Pancreas (tissue), 10 donors: ENCODE measurements around the gene GNG13. TPM values are rescaled to one million over a fixed set of nuclear protein-coding genes. Genes with fewer than 3 reads are reported as not detected.
A peak's percentile ranks its signal among the peaks of the same experiment; 100 is the strongest.

Experiments used
- ATAC-seq, 4 donors: fragments of 200-7000 bp; cut with Tn5 transposase; one replicate each; pipeline versions ENCODE4 v1.8.0 to v1.9.1; 2020; ENCODE audit warnings: mild to moderate bottlenecking in 4 of 4, moderate library complexity in 4 of 4
- DNase-seq, 6 donors: peaks; one replicate each; pipeline ENCODE4 v3.0.0-alpha.2; 2020
- FAIRE-seq: peaks from 2 replicates; lab custom pipeline; 2012; peaks lifted over from hg19 to GRCh38; lab: Jason Lieb, UNC
- H3K27ac ChIP-seq, 4 donors: fragments of 200-600 bp; sonication (generic); 1 replicate in 3 of 4; 2 replicates in 1 of 4; pipeline versions ENCODE4 v1.5.0 to v1.8.0; 2020
- H3K27me3 ChIP-seq, 4 donors: fragments of 200-600 bp; one replicate each; pipeline ENCODE4 v1.8.0; 2021
- H3K36me3 ChIP-seq, 3 donors: fragments of 200-600 bp; sonication (generic) in 1 of 3; one replicate each; pipeline versions ENCODE4 v1.5.0 to v1.8.0; 2020 to 2021
- H3K4me1 ChIP-seq, 3 donors: fragments of 200-600 bp; one replicate each; pipeline ENCODE4 v1.8.0; 2021
- H3K4me3 ChIP-seq, 4 donors: fragments of 200-600 bp; sonication (generic) in 2 of 4; one replicate each; pipeline versions ENCODE4 v1.5.0 to v1.8.0; 2020 to 2021
- H3K9me3 ChIP-seq, 4 donors: fragments of 200-600 bp; one replicate each; pipeline ENCODE4 v1.8.0; 2021
- WGBS, 2 donors: extraction: QIAGEN DNeasy Blood & Tissue Kit; methylation state at CpG; one replicate each; pipeline ENCODE4 v1.1.7; 2013; 5-methylcytosine and 5-hydroxymethylcytosine counted together
- intact Hi-C, 3 donors: fragments of 100-400 bp; cut with DNase I; formaldehyde crosslinking; loops; one replicate each; pipeline versions ENCODE4 v1.11.1 to v1.14.2; 2022
- polyA plus RNA-seq, 2 donors: library from polyadenylated mRNA; stranded (reverse); fragments of 200-250 nt; gene quantifications; one replicate each; pipeline ENCODE4 v1.2.3, GENCODE V29; 2013
- total RNA-seq, 6 donors: library from RNA; stranded (reverse); fragmentation: NEBNext Ultra II Directional in 4 of 6; extraction: Animal tissue kit (Norgen Biotek cat#: 25700) in 4 of 6; gene quantifications; one replicate each; pipeline versions ENCODE4 v1.2.1 to v1.2.4, GENCODE V29; 2021 to 2023
- TF ChIP-seq, protein P1 (sequence below), 4 donors: fragments of 200-600 bp; sonication (generic) in 3 of 4; IDR thresholded peaks; one replicate each; pipeline versions ENCODE4 v1.5.0 to v1.8.0; 2021; ENCODE audit warnings: antibody characterized with exemption in 4 of 4
- donor health status: healthy with polysubstance abuse.
- donor health status: DM: no; HTN: no; CAD: no; lungs with moderate emphysema.
- donor health status: DM: no; HTN: no; CAD: no.
- donor health status: control.
- donor health status: control.
- donor health status: Bipolar disorder and iron deficiency.
- donor health status: DM: yes; HTN: yes; CAD: no.
- donor health status: DM: no; HTN: no; CAD: no.
- donor health status: DM: no; HTN: no; CAD: no.
- donor health status: DM: yes; HTN: yes; CAD: no.

GNG13 gene
- total and polyA plus RNA-seq, 8 donors = not detected

- 75 to 83% methylated on average over 26 of the region's 26 CpGs for WGBS, 2 donors
- TF ChIP-seq, protein P1, sequence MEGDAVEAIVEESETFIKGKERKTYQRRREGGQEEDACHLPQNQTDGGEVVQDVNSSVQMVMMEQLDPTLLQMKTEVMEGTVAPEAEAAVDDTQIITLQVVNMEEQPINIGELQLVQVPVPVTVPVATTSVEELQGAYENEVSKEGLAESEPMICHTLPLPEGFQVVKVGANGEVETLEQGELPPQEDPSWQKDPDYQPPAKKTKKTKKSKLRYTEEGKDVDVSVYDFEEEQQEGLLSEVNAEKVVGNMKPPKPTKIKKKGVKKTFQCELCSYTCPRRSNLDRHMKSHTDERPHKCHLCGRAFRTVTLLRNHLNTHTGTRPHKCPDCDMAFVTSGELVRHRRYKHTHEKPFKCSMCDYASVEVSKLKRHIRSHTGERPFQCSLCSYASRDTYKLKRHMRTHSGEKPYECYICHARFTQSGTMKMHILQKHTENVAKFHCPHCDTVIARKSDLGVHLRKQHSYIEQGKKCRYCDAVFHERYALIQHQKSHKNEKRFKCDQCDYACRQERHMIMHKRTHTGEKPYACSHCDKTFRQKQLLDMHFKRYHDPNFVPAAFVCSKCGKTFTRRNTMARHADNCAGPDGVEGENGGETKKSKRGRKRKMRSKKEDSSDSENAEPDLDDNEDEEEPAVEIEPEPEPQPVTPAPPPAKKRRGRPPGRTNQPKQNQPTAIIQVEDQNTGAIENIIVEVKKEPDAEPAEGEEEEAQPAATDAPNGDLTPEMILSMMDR (IDR thresholded peaks at IDR 0.05) = no peak
- H3K27ac ChIP-seq = no peak overlapping the region
- H3K4me3 ChIP-seq = no peak overlapping the region
- FAIRE-seq = no peak
- intact Hi-C loops = no loop called here
- no peak for ATAC-seq
- H3K27me3 ChIP-seq = no peaks in the 10 kb centered on the region
- H3K4me1 ChIP-seq = no peaks in the 10 kb centered on the region
- H3K36me3 ChIP-seq = no peaks in the 10 kb centered on the region
- no peaks in the 10 kb centered on the region for H3K9me3 ChIP-seq
- DNase-seq = no peak
Measured at GRCh38 chr16:845351-845745, 44.8 kb upstream of the GNG13 start.

GRCh38 chr16:844638-845350 is 44.3 kb upstream of the GNG13 start:
- H3K4me1 ChIP-seq = no peaks in the 10 kb centered on the region
- ATAC-seq = no peak
- no peaks in the 10 kb centered on the region for H3K36me3 ChIP-seq
- intact Hi-C loops = no loop called here
- no peak for FAIRE-seq
- DNase-seq = peak in 2 of 6 donors; percentile 8 to 64
- H3K4me3 ChIP-seq = no peak overlapping the region
- H3K27me3 ChIP-seq = no peaks in the 10 kb centered on the region
- TF ChIP-seq, protein P1 (IDR thresholded peaks at IDR 0.05) = no peak
- 87 to 92% methylated on average over 48 of the region's 48 CpGs for WGBS, 2 donors
- H3K9me3 ChIP-seq = no peaks in the 10 kb centered on the region
- H3K27ac ChIP-seq = no peak overlapping the region

GRCh38 chr16:843771-844170 is 43.2 kb upstream of the GNG13 start:
- Histone ChIP-seq H3K9me3 (no peaks in the 10 kb centered on the region), H3K27ac (no peak overlapping the region), H3K4me1 (no peaks in the 10 kb centered on the region), H3K36me3 (no peaks in the 10 kb centered on the region), H3K4me3 (no peak overlapping the region), H3K27me3 (no peaks in the 10 kb centered on the region)
- 88 to 92% methylated on average over 20 of the region's 20 CpGs for WGBS, 2 donors
- ATAC-seq = no peak
- TF ChIP-seq, protein P1 (IDR thresholded peaks at IDR 0.05) = no peak
- FAIRE-seq = no peak
- no peak for DNase-seq
- intact Hi-C loops = no loop called here

- intact Hi-C loops = no loop called here
- ATAC-seq = peak in 1 of 4 donors; percentile 19
- no peak overlapping the region for H3K4me3 ChIP-seq
- no peaks in the 10 kb centered on the region for H3K9me3 ChIP-seq
- FAIRE-seq = no peak
- no peak overlapping the region for H3K27ac ChIP-seq
- no peaks in the 10 kb centered on the region for H3K4me1 ChIP-seq
- no peak for DNase-seq
- H3K27me3 ChIP-seq = no peaks in the 10 kb centered on the region
- H3K36me3 ChIP-seq = no peaks in the 10 kb centered on the region
- WGBS, 2 donors = 63 to 77% methylated on average over 32 to 33 of the region's 33 CpGs
- TF ChIP-seq, protein P1 (IDR thresholded peaks at IDR 0.05) = no peak
Measured at GRCh38 chr16:842711-843560, 42.4 kb upstream of the GNG13 start.
